Stimulated activated naive B cell treated with anti-CD40 and anti-IgM and Interleukin-4, amounts not matched to agents 10 μg/mL and 1 μg/mL and 100 μg/mL, for 72 hours (primary cell): Measurements from ENCODE around the gene FCRL3.

ENCODE experiments used
- ATAC-seq, 2 donors: fragments of 150-1000 bp; cut with Tn5 transposase; replicated peaks; 2 replicates each; pipeline ENCODE4 v1.10.0; 2021; ENCODE audit warnings: moderate library complexity in 1 of 2
- DNase-seq: peaks from one replicate; pipeline ENCODE4 v3.0.0; 2021
- H3K27ac Mint-ChIP-seq: one replicate; pipeline ENCODE4 v1.8.0; 2022; ENCODE audit warnings: mild to moderate bottlenecking, mixed read lengths
- H3K27me3 Mint-ChIP-seq, 2 donors: one replicate each; pipeline ENCODE4 v1.8.0; 2022; ENCODE audit warnings: mixed read lengths in 2 of 2
- H3K36me3 Mint-ChIP-seq, 2 donors: one replicate each; pipeline ENCODE4 v1.8.0; 2022; ENCODE audit warnings: mixed read lengths in 2 of 2, mild to moderate bottlenecking in 1 of 2
- H3K4me1 Mint-ChIP-seq, 2 donors: one replicate each; pipeline ENCODE4 v1.8.0; 2022; ENCODE audit warnings: mixed read lengths in 2 of 2, mild to moderate bottlenecking in 1 of 2
- H3K4me3 Mint-ChIP-seq, 2 donors: one replicate each; pipeline ENCODE4 v1.8.0; 2022; ENCODE audit warnings: mild to moderate bottlenecking in 2 of 2, mixed read lengths in 2 of 2, moderate library complexity in 1 of 2
- H3K9me3 Mint-ChIP-seq, 2 donors: one replicate each; pipeline ENCODE4 v1.8.0; 2022; ENCODE audit warnings: mixed read lengths in 2 of 2, mild to moderate bottlenecking in 1 of 2

The FCRL3 gene

DNA sequence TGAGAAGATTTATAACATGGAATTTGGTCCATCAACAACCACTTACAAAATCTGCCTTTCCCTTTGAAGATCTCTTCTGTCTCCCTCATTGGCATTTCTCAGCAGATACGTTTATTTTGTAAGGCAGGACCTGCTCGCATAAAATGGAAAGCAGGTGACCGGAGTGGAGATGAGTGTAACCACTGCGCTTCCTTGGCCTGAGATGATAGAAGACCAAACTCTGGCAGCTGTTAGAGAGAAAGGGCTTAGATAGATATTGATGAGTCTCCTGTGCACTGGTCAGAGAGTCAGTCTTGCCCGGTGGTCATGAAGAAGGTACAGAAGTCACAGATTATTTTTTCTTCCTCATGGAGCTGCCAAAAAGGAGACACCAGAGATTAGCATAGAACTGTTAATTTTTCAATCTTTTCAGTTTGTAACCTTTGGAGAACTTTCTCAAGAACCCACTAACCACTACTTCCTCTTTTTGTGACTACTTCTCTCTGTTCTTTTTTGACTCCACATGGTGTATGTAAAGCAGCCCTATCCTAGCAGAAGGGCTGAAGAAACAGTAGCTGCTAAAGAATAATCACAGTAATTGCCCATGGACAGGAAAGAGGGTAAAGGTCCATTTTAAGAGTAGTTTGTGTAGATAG lies 47.6 kb downstream of the FCRL3 start:
- Mint-ChIP-seq H3K36me3 (no peaks in the 10 kb centered on the region), H3K27ac (peak overlapping the region; percentile 43), H3K4me3 (peak overlapping the region; percentile 66 to 69), H3K4me1 (peaks cover 22 to 36% of the 10 kb centered on the region in 2 donors), H3K9me3 (peaks cover 0 to 1% of the 10 kb centered on the region in 2 donors), H3K27me3 (no peaks in the 10 kb centered on the region)
- ATAC-seq = peak; percentile 98
- no peak for DNase-seq

DNA sequence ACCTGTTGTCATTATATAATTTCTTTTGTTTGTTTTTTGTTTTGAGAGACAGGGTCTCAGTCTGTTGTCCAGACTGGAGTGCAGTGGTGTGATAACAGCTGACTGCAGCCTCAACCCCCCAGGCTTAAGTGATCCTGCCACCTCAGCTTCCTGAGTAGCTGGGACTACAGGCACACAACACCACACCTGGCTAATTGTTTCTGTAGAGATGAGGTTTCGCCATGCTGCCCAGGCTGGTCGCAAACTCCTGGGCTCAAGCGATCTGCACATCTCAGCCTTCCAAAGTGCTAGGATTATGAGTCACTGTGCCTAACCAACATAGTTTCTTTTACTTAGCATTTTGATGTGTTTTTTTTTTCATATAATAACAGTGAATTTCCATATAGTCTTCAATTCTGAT lies 52.3 kb downstream of the FCRL3 start:
- no peaks in the 10 kb centered on the region for H3K9me3 Mint-ChIP-seq

GRCh38 chr1:157646144-157646543 lies 54.4 kb downstream of the FCRL3 start:
- ATAC-seq (peak; percentile 90 to 94), DNase-seq (no peak)
- Mint-ChIP-seq H3K27me3 (no peaks in the 10 kb centered on the region), H3K9me3 (no peaks in the 10 kb centered on the region), H3K4me1 (peaks cover 12 to 15% of the 10 kb centered on the region in 2 donors), H3K27ac (no peak overlapping the region), H3K36me3 (no peaks in the 10 kb centered on the region), H3K4me3 (no peak overlapping the region)

More for the DNA sequence above, 52.3 kb downstream of the FCRL3 start:
- peaks cover 25 to 36% of the 10 kb centered on the region in 2 donors for H3K4me1 Mint-ChIP-seq
- H3K36me3 Mint-ChIP-seq = no peaks in the 10 kb centered on the region
- DNase-seq (no peak), ATAC-seq (no peak)
- no peak overlapping the region for H3K4me3 Mint-ChIP-seq
- no peak overlapping the region for H3K27ac Mint-ChIP-seq
- H3K27me3 Mint-ChIP-seq = no peaks in the 10 kb centered on the region

- H3K27me3 Mint-ChIP-seq = peaks cover 5% of the 10 kb centered on the region in 2 donors
- H3K27ac Mint-ChIP-seq = no peak overlapping the region
Measured at GRCh38 chr1:157641177-157641576, 59.4 kb downstream of the FCRL3 start.

GRCh38 chr1:157639800-157640199 lies 60.8 kb downstream of the FCRL3 start:
- Mint-ChIP-seq H3K27ac (peak overlapping the region; percentile 15), H3K9me3 (no peaks in the 10 kb centered on the region), H3K4me3 (no peak overlapping the region), H3K36me3 (no peaks in the 10 kb centered on the region), H3K27me3 (peaks cover 5% of the 10 kb centered on the region in 2 donors), H3K4me1 (peaks cover 8 to 9% of the 10 kb centered on the region in 2 donors)
- DNase-seq (no peak), ATAC-seq (peak in 1 of 2 donors; percentile 41)

More at GRCh38 chr1:157641177-157641576, 59.4 kb downstream of the FCRL3 start:
- ATAC-seq (no peak), DNase-seq (no peak)
- Mint-ChIP-seq H3K36me3 (no peaks in the 10 kb centered on the region), H3K4me1 (peaks cover 16 to 23% of the 10 kb centered on the region in 2 donors), H3K4me3 (no peak overlapping the region), H3K9me3 (no peaks in the 10 kb centered on the region)

- no peak for ATAC-seq
- no peak overlapping the region for H3K4me3 Mint-ChIP-seq
- peaks cover 0 to 4% of the 10 kb centered on the region in 2 donors for H3K36me3 Mint-ChIP-seq
- H3K27me3 Mint-ChIP-seq = peaks cover 5 to 11% of the 10 kb centered on the region in 2 donors
- no peaks in the 10 kb centered on the region for H3K9me3 Mint-ChIP-seq
- no peak overlapping the region for H3K27ac Mint-ChIP-seq
- peaks cover 14 to 24% of the 10 kb centered on the region in 2 donors for H3K4me1 Mint-ChIP-seq
- no peak for DNase-seq
Measured at GRCh38 chr1:157628773-157629172, 71.8 kb downstream of the FCRL3 start.
